ENCODE measurements around the gene CLEC16A.
"Not testable (repeated sequence)": the region's sequence is repeated elsewhere in the genome, so short reads cannot be mapped to it uniquely, and the experiment has no call there.

The CLEC16A gene

DNA sequence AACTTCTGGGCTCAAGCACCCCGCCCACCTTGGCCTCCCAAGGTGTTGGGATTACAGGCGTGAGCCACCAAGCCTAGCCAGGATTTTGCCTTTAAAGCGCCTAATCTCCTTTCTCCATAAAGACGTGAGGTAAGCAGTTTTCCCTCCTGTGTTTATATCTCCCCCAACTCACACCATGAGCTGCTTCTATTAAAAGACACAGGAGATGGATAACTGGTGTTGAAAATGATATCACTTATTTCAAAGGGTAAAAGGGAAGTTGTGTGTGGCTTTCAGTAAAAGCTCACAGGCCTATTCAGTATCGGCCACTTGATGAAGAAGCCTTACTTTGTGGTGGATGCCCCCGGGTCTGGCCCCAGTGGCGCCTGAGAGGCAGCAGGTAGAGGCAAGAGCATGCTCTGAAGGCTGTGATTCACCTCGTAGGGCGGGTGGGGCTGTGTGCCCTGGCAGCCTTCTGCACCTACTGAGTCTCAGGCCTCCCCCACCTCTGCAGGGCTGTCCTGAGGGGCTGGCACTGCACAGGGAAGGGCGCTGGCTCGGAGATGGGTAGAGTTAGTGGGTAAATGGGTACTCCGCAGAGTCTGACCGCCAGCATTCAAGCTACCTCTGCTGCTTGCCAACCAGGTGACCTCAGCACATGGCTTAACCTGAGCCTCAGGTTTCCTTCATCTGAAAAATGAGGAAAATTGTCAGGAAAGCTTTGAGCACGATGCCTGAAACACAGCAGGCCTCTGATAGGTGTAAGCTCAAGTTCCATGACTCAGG lies 146.8 kb downstream of the CLEC16A start:
- no peak for DNase-seq

DNA sequence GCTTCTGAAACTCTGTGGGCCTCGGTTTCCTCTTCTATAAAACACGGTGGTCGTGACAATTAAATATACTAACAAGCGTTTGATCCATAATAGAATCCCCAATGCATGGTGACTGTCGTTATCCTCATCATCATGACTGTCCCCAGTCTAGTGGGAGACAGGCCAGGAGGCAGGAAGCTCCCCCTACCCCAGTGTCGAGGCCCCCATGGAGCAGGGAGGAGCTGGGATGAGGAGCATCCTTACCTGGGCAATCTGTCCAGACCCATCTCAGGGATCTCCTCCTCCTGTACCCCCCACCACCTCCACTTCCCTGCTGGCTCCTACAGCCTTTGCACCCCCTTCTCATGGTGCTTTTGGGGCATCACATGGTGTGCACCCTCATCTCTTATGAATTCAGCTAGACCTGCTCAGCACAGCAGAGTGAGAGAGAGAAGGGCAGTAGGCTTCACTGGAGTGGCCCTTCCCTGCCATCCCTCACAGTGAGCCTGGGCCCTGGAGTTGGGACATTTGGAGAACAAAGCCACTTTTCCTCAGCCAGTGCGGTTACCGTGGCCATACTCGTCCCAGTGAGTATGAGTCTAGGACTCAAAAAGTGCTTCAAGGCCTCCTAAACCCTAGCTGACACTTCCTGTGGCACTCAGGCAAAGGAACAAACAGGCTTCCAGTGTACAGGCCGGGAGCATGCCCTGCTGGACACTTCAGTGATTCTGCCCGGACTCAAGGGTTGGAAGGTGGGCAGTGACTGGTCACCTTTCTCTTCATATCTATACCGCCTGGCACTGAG lies 148.6 kb downstream of the CLEC16A start:
- no peak for DNase-seq

DNA sequence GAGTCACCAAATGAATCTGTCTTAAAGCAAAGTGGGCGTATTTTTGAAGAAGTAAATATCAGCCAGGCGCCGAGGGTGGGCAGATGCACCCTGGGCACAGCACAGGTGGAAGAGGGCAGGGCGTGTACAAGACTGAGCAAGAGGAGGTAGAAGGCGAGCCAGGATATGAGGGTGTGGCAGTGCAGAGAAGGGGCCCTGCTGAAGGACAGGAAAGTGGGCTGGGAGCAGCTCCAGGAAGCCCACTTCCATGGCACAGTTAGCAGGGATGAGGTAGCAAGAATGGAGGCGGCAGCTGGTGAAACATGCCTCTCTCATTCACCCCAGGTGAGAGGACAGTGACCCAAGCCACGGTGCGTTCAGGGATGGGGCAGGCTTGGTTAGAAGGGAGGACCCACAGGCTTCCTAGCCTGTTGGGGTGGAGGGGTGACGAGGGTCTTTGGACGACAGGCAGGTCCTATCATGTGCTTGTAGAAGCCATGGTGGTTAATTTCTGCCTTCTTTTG lies 149.3 kb downstream of the CLEC16A start:
- no peak for DNase-seq

DNA sequence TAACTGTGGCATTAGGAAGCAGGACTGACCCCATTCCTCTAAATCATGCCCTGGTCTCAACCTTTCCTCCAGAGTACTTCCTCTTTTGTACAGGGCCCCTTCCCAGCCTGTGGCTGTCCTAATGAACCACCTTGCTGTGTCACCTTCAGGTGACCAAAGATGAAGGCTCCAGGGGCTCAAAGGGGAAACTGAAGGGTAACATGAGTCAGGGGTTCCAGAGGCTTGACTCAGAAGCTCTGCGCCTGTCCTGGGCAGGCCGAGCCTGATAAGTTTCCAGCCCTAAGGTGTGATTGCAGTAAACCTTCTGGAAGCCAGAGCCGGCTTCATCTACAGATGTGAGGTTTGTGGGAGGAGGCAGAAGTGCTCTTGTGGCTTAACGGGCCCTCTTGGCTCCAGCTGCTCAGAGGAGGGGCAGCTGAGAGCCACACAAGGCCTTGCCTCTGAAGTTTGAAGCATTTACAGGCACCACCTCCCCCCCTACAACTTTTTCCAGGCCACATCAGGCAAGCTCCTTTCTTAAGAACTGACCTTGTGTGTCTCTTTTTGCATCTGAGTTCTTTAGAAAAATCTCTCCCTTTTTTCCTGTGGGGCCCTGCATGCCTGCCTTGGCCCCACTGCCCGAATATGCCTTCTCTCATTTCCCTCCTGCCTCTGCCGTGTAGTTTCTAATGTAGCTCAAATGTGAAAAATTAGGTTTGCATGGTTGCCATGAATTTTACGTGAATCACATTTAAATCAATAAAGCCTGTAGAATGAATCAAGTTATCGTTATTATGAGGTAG lies 149.9 kb downstream of the CLEC16A start:
- peak; percentile 46 for DNase-seq

DNA sequence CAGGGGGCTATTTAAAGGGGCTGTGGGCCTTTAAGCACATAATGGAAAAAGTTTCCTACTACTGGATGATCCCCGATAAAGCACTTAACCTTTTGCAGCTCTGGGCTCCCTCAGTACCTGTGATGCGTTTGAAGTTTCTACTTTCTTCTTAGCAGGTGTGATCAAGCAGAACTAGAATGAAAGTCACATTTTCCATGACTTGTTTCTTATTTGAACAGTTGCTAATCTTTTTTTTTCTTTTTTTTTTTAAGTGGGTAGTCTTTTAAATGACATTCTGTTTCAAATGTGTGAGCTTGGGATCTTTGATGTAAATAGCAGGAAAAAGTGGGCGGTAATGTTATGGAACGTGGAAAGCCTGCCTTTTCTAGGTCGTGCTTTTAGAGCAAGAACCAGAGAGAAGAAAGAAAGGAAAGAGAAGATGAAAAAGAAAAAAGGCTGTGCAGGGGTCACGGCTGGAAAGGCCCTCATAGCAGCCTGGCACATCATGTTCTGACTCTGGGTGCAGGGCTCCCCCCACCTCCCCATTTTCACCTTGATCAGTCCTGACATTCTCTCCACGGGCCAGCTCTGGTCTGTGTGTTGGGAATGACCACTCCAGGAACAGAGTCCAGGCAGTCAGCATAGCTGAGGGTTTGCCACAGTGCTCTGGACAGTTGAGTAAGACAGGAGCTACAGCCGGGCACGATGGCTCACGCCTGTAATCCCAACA lies 150.6 kb downstream of the CLEC16A start:
- no peak for DNase-seq

DNA sequence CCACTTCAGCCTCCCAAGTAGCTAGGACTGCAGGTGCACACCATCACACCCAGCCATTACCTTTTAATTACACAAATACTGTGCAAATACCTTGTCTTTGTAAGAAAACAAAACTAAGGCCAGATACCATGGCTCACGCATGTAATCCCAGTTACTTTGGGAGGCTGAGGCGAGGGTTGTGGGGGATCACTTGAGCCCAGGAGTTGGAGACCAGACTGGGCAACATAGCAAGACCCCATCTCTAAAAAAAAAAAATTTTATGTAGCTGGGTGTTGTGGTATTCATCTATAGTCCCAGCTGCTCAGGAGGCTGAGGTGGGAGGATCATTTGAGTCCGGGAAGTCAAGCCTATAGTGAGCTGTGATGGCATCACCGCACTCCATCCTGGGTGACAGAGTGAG lies 151.6 kb downstream of the CLEC16A start:
- DNase-seq = no peak

DNA sequence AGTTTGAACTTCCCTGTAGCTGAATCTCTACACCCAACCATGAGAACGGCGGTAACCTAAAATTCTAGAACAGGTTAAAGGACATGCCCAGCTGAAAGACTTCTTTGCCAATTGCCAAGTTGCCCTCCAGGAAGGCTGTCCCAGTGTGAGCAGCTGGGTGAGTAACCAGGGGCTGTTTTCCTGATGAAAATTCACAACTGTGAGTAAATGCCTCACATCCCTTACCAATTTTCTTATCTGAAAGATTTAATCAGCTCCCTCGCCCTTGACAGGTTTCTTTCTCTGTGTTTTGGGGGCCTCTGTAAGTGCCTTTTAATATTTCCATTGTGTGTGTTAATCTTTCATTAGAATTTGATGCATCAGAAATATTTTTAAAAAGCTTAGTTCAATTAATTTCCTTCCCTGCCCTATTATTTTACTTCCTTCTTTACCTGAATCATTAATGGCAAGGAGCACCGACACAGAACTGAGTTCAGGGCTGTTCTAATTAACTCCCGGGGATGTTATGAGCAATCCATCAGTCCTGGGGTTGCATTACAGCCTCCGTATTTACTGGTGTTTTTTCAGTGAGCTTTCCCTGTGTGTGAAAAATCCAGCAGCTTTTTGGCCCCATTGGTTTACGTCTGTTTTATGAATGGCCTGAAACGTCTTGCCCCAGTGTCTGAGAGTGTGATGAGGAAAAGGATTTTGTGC lies 152.9 kb downstream of the CLEC16A start:
- no peak for DNase-seq

DNA sequence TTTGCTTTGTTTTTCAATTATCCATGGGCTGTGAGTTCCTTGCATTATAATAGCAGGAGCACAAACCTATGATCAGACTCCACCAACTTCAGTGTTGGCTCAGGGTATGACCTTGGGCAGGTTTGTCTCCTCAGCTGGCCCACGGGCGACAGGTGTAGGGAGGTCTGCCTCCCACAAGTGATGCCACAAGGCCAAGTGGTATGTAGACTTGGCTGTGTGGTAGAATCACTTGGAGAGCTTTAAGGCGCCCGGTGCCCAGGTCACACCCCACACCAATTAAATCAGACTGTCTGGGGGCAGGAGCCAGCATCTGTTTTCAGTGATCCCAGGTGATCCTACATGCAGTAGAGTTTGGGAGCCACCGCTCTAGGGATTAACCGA lies 153.4 kb downstream of the CLEC16A start:
- no peak for DNase-seq

DNA sequence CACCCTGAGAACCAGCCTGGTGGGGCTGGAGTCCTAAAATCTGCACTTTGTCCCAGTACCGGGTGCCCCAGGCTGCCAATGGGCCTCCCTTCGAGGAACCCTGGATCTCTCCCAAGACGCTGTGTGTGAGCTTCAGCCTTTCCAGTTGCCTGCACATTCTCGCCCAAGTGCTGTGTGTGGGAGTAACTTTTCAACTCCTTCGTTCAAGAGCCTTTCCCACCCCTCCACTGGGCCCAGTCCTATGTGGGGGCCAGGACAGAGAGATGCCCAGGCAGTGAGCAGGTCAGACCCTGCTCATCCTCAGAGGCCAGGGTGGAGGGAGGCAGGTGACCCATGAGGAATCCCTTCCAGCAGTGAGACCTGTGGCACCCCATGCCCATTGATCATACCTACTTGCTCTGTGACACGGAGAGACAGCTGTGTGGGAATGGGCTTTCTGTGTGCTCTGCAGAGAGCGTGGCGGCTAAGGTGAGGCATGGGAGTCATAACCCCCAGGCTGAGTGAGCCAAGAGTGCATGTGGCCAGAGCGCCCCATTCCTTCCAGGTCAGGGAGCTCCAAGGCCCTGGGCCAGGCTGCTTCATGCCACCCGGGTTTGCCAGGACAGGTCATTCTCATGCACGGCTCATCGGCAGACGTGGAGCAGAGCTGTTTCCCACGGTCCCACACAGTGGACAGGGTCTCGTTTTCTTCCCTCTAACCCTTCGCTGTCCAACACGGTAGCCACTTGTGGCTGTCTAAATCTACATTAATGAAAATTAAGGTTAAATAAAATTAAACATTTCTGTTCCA lies 154.4 kb downstream of the CLEC16A start:
- no peak for DNase-seq

DNA sequence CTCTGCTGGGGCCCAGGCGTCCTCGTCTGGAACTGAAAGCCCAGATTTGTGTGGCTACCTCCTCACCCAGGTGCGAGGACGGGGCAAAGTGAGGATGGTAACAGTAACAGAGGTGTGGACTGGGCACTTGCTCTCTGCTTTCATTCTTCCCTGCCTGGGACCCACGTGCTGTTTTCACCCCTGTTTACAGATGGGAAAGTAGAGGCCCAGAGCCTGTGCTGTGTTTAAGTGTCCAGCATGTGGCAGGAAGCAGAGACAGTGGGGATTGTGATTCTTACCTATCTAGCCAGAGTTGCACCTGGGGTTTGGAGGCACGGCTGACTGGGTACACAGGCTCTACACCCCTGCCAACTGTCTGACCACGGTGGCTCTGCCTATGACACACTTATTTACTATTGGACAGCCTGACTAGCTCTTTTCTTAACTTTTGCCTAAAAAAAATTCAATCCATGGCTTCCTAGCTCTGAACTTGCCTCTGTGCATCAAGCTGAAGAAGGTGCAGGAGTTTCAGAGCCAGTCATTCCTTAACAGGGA lies 155.4 kb downstream of the CLEC16A start:
- no peak for DNase-seq

DNA sequence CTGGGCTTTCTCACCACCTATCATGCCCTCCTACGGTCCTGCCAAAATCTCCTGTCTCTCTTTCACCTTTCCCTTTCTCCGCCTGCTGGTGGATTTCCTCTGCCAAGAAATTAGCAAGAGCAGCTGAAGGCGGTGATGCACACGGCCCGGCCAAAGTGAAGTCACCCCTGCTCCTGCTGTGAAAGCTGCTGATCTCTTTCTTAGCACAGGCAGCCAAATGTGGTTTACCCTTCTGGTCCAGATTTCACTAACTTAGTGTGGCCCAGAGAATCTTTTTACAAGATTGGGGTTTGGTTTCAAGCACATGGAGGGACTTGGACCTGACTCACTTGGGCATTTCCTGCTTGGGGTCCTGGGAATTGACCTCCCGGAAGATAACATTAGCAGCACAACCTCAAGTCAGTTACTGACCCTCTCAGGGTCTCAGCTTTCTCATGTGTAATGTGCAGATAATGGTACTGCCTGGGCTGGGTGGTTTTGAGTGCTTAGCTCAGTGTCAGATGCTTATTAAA lies 155.9 kb downstream of the CLEC16A start:
- DNase-seq = no peak

DNA sequence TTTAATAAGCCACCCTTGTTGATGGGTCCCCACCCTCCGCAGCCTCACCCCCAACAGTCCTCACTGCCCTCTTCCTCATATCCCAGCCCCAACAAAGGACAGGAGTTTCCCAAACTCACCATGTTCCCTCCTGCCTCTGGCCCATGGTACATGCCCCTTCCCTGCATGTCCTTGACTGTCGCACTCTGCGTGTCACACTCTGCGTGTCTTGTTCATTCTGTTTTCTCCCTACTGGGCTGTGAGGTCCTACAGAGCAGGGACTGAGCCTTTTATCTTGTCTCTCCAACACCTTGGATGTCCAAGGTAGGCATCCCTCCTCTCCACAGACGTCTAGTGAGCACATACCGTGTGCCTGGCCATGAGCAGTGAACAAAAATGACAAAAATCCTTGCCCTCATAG lies 156.9 kb downstream of the CLEC16A start:
- no peak for DNase-seq

DNA sequence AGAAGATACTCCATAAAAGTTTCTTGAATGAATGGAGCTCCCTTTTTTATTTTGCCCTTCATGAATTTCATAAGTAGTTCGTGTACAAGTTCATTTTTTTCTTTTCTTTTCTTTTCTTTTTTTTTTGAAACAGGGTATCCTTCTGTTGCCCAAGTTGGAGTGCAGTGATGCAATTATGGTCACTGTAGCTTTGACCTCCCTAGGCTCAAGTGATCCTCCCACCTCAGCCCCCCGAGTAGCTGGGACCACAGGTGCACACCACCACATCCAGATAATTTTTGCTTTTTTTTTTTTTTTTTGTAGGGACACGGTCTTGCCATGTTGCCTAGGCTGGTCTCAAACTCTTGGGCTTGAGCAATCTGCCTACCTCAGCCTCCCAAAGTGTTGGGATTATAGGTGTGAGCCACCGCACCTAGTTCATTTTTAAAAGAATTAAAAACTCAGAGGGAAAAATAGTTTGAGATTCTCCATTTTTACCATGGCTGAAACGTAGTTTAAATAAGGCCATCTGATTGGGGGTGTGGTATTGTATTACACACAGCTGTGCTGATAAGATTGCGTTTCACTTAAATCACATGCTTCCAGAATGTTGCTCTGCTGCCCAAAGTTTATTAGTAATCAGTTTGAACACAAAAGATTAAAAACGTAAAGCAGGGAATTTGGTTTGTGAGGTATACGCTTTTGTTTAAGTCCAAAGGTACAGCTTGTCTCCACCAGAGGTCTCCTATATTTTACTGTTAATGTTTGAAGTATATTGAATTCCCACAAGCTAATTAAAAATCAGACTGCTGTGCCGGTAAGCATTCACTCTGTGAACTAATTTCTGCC lies 157.5 kb downstream of the CLEC16A start:
- DNase-seq = no peak

DNA sequence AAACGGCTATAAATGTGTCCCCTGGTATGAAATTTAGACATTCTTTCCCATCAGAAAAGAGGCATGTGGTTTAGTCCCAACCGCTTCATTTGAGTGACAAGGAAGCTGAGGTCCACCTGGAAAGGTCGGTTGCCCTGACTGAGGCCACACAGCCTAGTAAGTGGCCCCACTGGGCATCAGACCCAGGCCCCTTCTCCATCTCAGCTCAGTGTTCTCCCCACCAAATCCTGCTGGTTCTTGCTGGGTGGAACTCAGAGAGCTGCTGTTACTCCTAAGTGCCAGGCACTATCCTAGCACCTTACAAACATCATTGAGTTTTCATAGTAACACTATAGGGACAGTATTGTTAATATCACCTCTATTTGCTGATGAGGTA lies 158.1 kb downstream of the CLEC16A start:
- DNase-seq = no peak

DNA sequence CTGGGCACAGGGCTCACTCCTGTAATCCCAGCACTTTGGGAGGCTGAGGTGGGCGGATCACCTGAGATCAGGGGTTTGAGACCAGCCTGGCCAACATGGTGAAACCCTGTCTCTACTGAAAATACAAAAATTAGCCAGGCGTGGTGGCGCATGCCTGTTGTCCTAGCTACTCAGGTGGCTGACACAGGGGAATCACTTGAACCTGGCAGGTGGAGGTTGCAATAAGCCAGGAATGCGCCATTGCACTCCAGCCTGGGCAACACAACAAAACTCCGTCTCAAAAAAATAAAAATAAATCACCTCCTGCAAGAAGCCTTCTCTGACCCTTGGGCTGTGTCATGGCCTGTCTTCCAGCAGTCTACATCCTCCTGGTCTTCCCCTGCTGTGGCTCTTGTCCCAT lies 158.9 kb downstream of the CLEC16A start:
- not testable (repeated sequence) for DNase-seq

DNA sequence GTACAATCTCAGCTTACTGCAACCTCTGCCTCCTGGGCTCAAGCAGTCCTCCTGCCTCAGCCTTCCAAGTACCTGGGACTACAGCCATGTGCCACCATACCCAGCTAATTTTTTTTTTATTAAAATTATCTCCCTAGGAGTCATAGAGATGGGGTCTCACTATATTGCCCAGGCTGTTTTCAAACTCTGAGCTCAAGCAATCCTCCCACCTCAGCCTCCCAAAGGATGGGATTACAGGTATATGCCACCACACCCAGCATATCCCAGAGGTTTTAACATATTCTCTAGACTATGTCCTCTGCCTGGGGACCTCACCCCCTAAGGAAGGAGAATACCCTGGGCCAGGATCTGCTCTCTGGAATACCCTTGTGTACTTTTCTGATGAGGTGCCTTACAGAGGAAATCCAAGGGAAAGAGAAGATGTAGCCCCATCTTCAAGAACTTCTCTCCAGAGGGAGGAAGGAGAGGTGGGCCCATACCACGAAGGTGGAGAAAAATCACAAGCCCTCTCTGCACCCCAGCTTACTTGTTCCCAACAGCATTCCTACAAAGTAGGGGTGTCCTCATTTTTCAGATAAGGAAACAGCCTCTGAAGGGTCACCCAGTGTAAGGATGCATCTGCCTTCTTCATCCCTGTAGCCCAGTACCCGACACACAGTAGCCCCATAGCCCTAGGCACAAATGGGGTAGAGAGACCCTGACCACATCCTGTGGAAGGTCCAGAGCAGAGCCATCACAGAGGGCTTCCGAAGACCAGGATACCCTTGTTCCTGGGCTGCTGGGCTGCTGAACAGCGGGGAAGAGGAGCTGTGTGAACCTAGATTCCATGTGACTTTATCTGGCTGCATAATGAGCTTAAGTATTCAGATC lies 160.0 kb downstream of the CLEC16A start:
- no peak for DNase-seq

DNA sequence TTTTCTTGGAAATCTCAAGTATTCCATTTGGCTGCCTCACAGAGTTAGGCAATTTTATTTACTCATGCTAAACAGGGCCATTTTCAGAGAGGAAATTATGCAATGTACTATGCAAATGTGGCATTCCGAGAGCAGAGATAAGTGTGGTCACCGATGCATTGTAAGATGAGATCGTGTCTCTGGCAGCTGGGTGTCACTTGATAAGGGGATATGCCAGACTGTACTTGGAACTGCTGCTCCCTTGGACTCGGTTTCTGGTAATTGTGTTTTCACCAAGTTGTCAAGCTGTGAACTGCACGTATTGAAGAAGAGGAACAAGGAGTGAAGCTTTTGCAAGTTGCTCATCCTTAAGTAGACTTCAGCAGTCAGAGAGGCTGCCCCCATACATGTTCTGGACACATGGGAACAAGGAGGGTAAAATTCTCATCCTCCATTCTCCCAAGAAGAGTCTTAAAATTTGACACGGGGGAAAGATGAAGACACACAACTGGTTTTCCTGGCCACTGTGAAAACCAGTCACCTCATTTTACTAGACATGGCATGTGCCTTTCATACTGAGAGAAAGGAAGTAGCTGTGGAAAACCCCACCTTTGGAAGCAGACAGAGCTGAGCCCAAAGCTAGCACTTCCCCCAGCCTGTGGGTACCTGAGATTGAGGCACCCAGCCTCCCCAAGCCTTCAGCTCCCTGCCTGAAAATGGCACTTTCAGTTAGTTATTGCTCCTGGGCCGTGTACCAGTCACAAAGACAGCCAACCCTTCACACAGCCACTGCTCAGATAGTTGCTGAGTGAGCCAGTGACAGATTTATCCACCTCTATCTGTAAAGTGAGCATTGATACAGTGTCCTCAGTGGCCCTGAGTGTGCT lies 160.9 kb downstream of the CLEC16A start:
- DNase-seq = no peak

DNA sequence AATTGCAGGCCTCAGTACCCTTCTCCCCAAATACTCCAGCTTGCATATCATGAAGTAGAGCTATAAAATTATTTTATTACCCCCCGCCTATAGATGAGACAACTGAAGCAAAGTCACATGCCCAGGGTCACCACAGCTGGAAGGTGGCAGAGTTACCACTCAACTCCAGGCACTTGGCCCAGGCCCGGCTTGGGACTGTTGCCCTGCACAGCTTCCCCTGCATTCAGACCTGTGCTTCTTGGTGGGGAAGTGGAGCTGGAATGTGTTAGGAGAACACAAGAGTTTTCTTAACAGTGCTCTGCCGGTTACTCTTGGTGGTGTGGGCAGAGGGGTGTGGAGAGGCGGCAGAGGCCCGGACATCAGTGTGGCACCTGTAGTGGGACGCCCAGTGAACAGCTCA lies 162.4 kb downstream of the CLEC16A start:
- no peak for DNase-seq
